DOHH2 (cell line): ENCODE measurements around the gene LBR.

Source experiments
- H3F3A ChIP-seq: fragments of 200-600 bp; sonication (generic), shearing (Covaris generic); 2 replicates; pipeline ENCODE4 v1.6.0; 2016; ENCODE audit warnings: antibody characterized with exemption, mild to moderate bottlenecking; ENCODE audit not compliant: control insufficient read depth, insufficient read depth
- H3K27ac ChIP-seq: fragments of 200-600 bp; sonication (generic); 2 replicates; pipeline ENCODE4 v1.5.1; 2014; ENCODE audit warnings: low read depth, mild to moderate bottlenecking, low read length, moderate library complexity
- H3K27me3 ChIP-seq: fragments of 200-600 bp; sonication (generic); 2 replicates; pipeline ENCODE4 v1.6.1; 2014; ENCODE audit warnings: mild to moderate bottlenecking, low read length, mixed read lengths; ENCODE audit not compliant: control insufficient read depth
- H3K36me3 ChIP-seq: fragments of 200-600 bp; sonication (generic); 2 replicates; pipeline ENCODE4 v1.6.1; 2014; ENCODE audit warnings: mild to moderate bottlenecking, low read length, moderate library complexity, mixed read lengths; ENCODE audit not compliant: control insufficient read depth
- H3K4me1 ChIP-seq: fragments of 200-600 bp; sonication (generic); 2 replicates; pipeline ENCODE4 v1.6.1; 2014; ENCODE audit warnings: mild to moderate bottlenecking, low read length, mixed read lengths; ENCODE audit not compliant: control insufficient read depth
- H3K4me2 ChIP-seq: fragments of 200-600 bp; sonication (generic); 2 replicates; pipeline ENCODE4 v1.6.0; 2014; ENCODE audit warnings: mild to moderate bottlenecking, low read length, moderate library complexity
- H3K4me3 ChIP-seq: fragments of 200-600 bp; sonication (generic); 2 replicates; pipeline ENCODE4 v1.5.1; 2014; ENCODE audit warnings: mild to moderate bottlenecking, low read length, mixed read lengths
- H3K79me2 ChIP-seq: fragments of 200-600 bp; sonication (generic); 2 replicates; pipeline ENCODE4 v1.6.1; 2014; ENCODE audit warnings: mild to moderate bottlenecking, low read length, mixed read lengths; ENCODE audit not compliant: control insufficient read depth
- H3K9me2 ChIP-seq: fragments of 200-600 bp; sonication (generic); replicated peaks from 2 replicates; pipeline ENCODE4 v1.6.1; 2014; ENCODE audit warnings: mild to moderate bottlenecking, low read length, mixed read lengths; ENCODE audit not compliant: control insufficient read depth
- H3K9me3 ChIP-seq: fragments of 200-600 bp; sonication (generic); 2 replicates; pipeline ENCODE4 v1.6.1; 2014; ENCODE audit warnings: antibody characterized with exemption, low read length, mixed read lengths; ENCODE audit not compliant: control insufficient read depth, insufficient read depth
- H4K20me1 ChIP-seq: fragments of 200-600 bp; sonication (generic); 2 replicates; pipeline ENCODE4 v1.6.0; 2014; ENCODE audit warnings: low read depth, mild to moderate bottlenecking, antibody characterized with exemption, low read length, moderate library complexity; ENCODE audit not compliant: control insufficient read depth, insufficient read depth
- EZH2phosphoT487 ChIP-seq: fragments of 200-600 bp; sonication (generic); IDR thresholded peaks from 2 replicates; pipeline ENCODE4 v1.6.1; 2017; ENCODE audit warnings: borderline replicate concordance, mild to moderate bottlenecking, antibody characterized with exemption, low read length, moderate library complexity, mixed read lengths
- TF ChIP-seq, protein P1 (sequence below): fragments of 200-600 bp; sonication (generic); IDR thresholded peaks from one replicate; pipeline ENCODE4 v1.5.1; 2014; ENCODE audit warnings: antibody characterized with exemption, mild to moderate bottlenecking, low read depth, low read length; ENCODE audit not compliant: poor library complexity, severe bottlenecking

Gene LBR

DNA sequence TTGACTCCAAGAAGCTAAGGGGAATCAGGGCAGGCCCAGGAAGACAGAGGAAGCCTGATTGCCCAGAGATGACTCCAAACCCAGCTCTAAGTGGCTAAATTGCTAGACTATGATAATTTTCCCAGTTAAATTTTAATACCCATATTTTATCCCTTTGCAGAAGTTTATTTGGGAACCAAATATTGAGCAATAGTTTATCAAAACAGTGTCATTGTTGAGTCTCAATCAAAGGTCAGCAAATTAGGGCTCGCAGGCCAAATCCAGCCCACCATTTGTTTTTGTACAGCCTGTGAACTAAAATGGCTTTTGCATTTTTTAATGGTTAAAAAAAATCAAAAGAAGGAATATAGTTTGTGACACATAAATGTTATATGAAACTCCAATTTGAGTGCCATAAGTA, 47.1 kb downstream of the LBR start:
- H3K9me2 ChIP-seq: no peaks in the 10 kb centered on the region
- no peak for TF ChIP-seq EZH2phosphoT487
- TF ChIP-seq, protein P1, sequence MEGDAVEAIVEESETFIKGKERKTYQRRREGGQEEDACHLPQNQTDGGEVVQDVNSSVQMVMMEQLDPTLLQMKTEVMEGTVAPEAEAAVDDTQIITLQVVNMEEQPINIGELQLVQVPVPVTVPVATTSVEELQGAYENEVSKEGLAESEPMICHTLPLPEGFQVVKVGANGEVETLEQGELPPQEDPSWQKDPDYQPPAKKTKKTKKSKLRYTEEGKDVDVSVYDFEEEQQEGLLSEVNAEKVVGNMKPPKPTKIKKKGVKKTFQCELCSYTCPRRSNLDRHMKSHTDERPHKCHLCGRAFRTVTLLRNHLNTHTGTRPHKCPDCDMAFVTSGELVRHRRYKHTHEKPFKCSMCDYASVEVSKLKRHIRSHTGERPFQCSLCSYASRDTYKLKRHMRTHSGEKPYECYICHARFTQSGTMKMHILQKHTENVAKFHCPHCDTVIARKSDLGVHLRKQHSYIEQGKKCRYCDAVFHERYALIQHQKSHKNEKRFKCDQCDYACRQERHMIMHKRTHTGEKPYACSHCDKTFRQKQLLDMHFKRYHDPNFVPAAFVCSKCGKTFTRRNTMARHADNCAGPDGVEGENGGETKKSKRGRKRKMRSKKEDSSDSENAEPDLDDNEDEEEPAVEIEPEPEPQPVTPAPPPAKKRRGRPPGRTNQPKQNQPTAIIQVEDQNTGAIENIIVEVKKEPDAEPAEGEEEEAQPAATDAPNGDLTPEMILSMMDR: no peak
- no peaks in the 10 kb centered on the region for H3F3A ChIP-seq
- no peaks in the 10 kb centered on the region for H4K20me1 ChIP-seq
- no peaks in the 10 kb centered on the region for H3K4me1 ChIP-seq
- no peak overlapping the region for H3K4me3 ChIP-seq
- H3K4me2 ChIP-seq: no peak overlapping the region
- H3K79me2 ChIP-seq: no peaks in the 10 kb centered on the region
- no peaks in the 10 kb centered on the region for H3K9me3 ChIP-seq
- no peaks in the 10 kb centered on the region for H3K36me3 ChIP-seq
- no peak overlapping the region for H3K27ac ChIP-seq
- no peaks in the 10 kb centered on the region for H3K27me3 ChIP-seq

DNA sequence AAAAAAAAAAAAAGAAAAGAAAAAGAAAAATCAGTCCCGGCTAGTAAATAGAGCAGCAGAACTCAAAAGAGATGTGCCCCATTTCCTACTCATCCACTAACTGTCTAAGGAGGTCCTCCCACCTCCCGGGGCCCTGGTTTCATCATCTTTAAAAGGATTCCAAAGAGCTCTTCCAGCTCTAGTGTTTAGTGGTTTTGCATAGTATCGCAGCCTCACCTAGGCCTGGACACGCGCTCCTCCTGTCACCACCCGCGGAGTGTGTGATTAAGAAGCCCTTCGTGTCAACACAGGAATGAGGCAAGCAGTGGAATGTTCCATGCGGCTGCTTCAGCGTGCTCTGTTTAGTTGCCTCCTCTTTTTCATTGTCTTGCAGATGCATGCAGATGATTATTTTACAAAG, 49.0 kb downstream of the LBR start:
- H3K79me2 ChIP-seq: no peaks in the 10 kb centered on the region
- no peaks in the 10 kb centered on the region for H3F3A ChIP-seq
- H3K4me2 ChIP-seq: no peak overlapping the region
- H3K9me2 ChIP-seq: no peaks in the 10 kb centered on the region
- H3K4me1 ChIP-seq: no peaks in the 10 kb centered on the region
- H3K36me3 ChIP-seq: no peaks in the 10 kb centered on the region
- H3K27ac ChIP-seq: no peak overlapping the region
- H3K27me3 ChIP-seq: no peaks in the 10 kb centered on the region
- no peaks in the 10 kb centered on the region for H4K20me1 ChIP-seq
- H3K4me3 ChIP-seq: no peak overlapping the region
- no peak for TF ChIP-seq EZH2phosphoT487
- TF ChIP-seq, protein P1: no peak
- H3K9me3 ChIP-seq: no peaks in the 10 kb centered on the region

GRCh38 chr1:225374996-225375395, 52.8 kb downstream of the LBR start:
- Histone ChIP-seq H3K9me3 (no peaks in the 10 kb centered on the region), H3K4me3 (no peak overlapping the region), H3K36me3 (no peaks in the 10 kb centered on the region), H3K4me2 (no peak overlapping the region), H3K27me3 (no peaks in the 10 kb centered on the region; the same call in 1 of the 2 replicates), H3F3A (no peaks in the 10 kb centered on the region), H3K27ac (no peak overlapping the region), H3K79me2 (no peaks in the 10 kb centered on the region), H4K20me1 (no peaks in the 10 kb centered on the region), H3K4me1 (no peaks in the 10 kb centered on the region), H3K9me2 (no peaks in the 10 kb centered on the region)
- TF ChIP-seq, protein P1: no peak
- no peak for TF ChIP-seq EZH2phosphoT487

DNA sequence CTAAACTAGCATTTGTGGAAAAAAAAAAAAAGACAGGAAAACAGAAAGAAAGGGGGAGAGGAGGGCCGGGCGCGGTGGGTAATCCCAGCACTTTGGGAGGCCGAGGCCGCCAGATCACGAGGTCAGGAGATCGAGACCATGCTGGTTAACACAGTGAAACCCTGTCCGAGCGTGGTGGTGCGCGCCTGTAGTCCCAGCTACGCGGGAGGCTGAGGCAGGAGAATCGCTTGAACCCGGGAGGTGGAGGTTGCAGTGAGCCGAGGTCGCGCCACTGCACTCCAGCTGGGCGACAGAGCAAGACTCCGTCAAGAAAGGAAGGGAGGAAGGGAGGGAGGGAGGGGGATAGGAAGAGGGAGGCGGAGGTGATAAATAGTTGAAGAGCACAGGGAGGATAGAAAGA, 54.7 kb downstream of the LBR start:
- H3K27ac ChIP-seq: no peak overlapping the region
- no peaks in the 10 kb centered on the region for H3K4me1 ChIP-seq
- H3K9me3 ChIP-seq: no peaks in the 10 kb centered on the region
- H3K4me3 ChIP-seq: no peak overlapping the region
- no peak overlapping the region for H3K4me2 ChIP-seq
- no peak for TF ChIP-seq EZH2phosphoT487
- TF ChIP-seq, protein P1: no peak
- no peaks in the 10 kb centered on the region for H3K79me2 ChIP-seq
- no peaks in the 10 kb centered on the region for H3K9me2 ChIP-seq
- H3F3A ChIP-seq: no peaks in the 10 kb centered on the region
- H3K27me3 ChIP-seq: peaks cover under 1% of the 10 kb centered on the region; the same call in 1 of the 2 replicates
- no peaks in the 10 kb centered on the region for H4K20me1 ChIP-seq
- no peaks in the 10 kb centered on the region for H3K36me3 ChIP-seq
